ENCODE data around the gene RLN1.

DNA sequence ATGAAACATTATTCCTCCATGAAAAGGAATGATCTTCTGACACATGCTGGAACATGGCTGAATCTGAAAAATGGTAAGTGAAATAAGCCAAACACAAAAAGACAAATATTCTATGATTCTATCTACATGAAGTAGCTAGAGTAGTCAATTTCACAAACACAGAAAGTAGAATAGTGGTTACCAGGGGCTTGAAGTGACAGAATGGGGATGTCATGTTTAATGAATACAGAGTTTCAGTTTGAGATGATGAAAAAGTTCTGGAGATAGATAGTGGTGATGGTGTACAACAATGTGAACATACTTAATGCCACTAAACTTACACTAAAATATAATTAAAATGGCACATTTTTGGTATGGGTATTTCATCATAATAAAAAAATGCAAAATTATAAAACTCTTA, 53.4 kb downstream of the RLN1 start:
- no peak for TF ChIP-seq RCOR1 (IDR thresholded peaks at IDR 0.05; ENCODE audit: insufficient replicate concordance, low read length)
- TF ChIP-seq, protein P1, sequence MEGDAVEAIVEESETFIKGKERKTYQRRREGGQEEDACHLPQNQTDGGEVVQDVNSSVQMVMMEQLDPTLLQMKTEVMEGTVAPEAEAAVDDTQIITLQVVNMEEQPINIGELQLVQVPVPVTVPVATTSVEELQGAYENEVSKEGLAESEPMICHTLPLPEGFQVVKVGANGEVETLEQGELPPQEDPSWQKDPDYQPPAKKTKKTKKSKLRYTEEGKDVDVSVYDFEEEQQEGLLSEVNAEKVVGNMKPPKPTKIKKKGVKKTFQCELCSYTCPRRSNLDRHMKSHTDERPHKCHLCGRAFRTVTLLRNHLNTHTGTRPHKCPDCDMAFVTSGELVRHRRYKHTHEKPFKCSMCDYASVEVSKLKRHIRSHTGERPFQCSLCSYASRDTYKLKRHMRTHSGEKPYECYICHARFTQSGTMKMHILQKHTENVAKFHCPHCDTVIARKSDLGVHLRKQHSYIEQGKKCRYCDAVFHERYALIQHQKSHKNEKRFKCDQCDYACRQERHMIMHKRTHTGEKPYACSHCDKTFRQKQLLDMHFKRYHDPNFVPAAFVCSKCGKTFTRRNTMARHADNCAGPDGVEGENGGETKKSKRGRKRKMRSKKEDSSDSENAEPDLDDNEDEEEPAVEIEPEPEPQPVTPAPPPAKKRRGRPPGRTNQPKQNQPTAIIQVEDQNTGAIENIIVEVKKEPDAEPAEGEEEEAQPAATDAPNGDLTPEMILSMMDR (conservative IDR thresholded peaks at IDR 0.05; ENCODE audit: low read depth, low read length): no peak
- TF ChIP-seq POLR2A (IDR thresholded peaks at IDR 0.05; ENCODE audit: low read depth, low read length): no peak
- no peak for TF ChIP-seq RAD21 (IDR thresholded peaks at IDR 0.05; ENCODE audit: low read length)
- TF ChIP-seq BHLHE40 (IDR thresholded peaks at IDR 0.05; ENCODE audit: low read depth, low read length): no peak
- no peak for TF ChIP-seq NFE2L2 (IDR thresholded peaks at IDR 0.05; ENCODE audit: low read depth, low read length)
- TF ChIP-seq MAFK (IDR thresholded peaks at IDR 0.05; ENCODE audit: low read depth, low read length): no peak
- no peak for TF ChIP-seq FOS (IDR thresholded peaks at IDR 0.05; ENCODE audit: low read depth, low read length)
- no peak for TF ChIP-seq MXI1 (IDR thresholded peaks at IDR 0.05; ENCODE audit: borderline replicate concordance, low read depth, low read length)
- no peak for TF ChIP-seq RFX5 (IDR thresholded peaks at IDR 0.05; ENCODE audit: low read depth, low read length)
- TF ChIP-seq MAZ (IDR thresholded peaks at IDR 0.05; ENCODE audit: borderline replicate concordance, low read depth, low read length): no peak
- TF ChIP-seq CEBPB (IDR thresholded peaks at IDR 0.05; ENCODE audit: low read depth, low read length): no peak
- TF ChIP-seq SMC3 (IDR thresholded peaks at IDR 0.05; ENCODE audit: low read depth, low read length): no peak

Data from IMR-90 (cell line).